ENCODE data around the gene INPP5A.

DNA sequence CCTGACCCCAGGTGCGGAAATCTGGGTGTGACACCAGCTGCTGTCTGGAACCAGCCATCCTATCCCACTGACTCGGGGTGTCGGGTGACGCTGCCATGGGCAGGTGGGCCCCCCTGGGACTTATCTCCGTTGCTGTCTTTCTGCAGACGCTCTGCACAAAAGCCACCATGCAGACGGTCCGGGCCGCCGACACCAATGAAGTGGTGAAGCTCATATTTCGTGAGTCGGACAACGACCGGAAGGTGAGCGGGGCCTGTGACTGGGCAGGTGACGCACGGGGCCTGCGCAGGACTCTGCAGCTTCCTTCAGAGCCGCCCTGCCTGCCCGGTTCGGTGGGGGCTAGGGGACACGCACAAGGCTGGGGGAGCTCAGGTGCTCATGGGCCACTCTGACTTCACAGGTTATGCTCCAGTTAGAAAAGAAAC, 211.8 kb downstream of the INPP5A start:
- TF ChIP-seq CTCF (IDR thresholded peaks at IDR 0.05), result no peak
- no peak for TF ChIP-seq EP300 (IDR thresholded peaks at IDR 0.05)
- no peak for TF ChIP-seq POLR2AphosphoS5 (IDR thresholded peaks at IDR 0.05)
- no peak for TF ChIP-seq POLR2A (IDR thresholded peaks at IDR 0.05)

Measured in upper lobe of left lung (tissue), 4 donors.